ENCODE results near the gene RPS21.

Gene RPS21

DNA sequence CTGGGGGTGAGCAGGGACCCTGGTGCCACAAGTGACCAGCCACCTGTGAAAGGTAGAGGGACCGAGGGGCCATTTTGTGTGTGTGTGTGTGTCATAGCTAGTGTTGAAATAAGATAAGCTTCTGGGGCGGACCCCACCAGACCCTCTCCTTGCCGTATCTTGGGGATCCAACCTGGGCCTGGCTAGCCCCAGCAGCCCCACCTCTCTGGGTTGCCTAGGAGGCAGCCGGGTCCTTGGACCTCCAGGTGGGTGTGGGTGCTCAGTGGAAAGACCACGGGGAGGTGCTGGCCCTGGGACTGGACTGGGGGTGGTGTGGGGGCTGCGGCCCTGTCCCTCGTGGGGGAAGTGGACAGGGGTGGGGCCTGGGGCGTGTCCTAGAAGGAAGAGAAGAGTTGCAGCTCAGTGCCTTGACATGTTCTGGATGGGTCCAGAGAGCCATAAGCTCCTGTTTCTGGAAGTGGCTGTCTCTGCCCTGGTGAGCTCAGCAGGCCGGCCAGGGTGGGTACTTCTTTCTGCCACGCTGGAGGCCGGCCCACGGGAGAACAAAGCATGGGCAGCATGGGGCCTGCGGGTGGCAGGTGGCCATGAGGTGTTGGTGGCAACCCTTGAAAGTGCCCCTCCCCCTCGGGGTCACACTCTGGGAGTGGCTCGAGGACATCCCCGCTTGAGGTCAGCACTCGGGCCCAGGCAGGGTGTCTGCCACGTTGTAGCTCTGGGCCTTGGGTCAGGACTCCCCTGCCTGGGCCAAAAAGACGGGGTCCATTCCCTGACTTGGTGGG is 32.0 kb downstream of the RPS21 start:
- Histone ChIP-seq H3K4me2 (ENCODE audit: insufficient read depth, low read length) (no peak overlapping the region), H3K79me2 (ENCODE audit: insufficient read depth, low read length) (no peaks in the 10 kb centered on the region), H3K27ac (ENCODE audit: low read length) (no peak overlapping the region), H3K4me3 (ENCODE audit: low read depth in 1 of 2, low read length in 2 of 2) (no peak overlapping the region), H3K9me3 (ENCODE audit: insufficient read depth, low read length, severe bottlenecking) (no peaks in the 10 kb centered on the region), H2AFZ (ENCODE audit: low read depth, low read length) (no peak overlapping the region), H3K36me3 (ENCODE audit: insufficient read depth, low read length) (no peaks in the 10 kb centered on the region), H3K27me3 (ENCODE audit: insufficient read depth, low read length, poor library complexity) (no peaks in the 10 kb centered on the region), H3K4me1 (ENCODE audit: insufficient read depth, low read length) (no peaks in the 10 kb centered on the region), H3K9ac (ENCODE audit: low read depth, low read length) (no peak overlapping the region), H4K20me1 (ENCODE audit: insufficient read depth, low read length) (peaks cover 9% of the 10 kb centered on the region)
- DNase-seq (no peak), ATAC-seq (ENCODE audit: insufficient read depth, low read depth) (no peak)
- no peak for TF ChIP-seq EZH2 (IDR thresholded peaks at IDR 0.05; ENCODE audit: borderline replicate concordance, low read depth, low read length, severe bottlenecking)
- TF ChIP-seq, protein P1, sequence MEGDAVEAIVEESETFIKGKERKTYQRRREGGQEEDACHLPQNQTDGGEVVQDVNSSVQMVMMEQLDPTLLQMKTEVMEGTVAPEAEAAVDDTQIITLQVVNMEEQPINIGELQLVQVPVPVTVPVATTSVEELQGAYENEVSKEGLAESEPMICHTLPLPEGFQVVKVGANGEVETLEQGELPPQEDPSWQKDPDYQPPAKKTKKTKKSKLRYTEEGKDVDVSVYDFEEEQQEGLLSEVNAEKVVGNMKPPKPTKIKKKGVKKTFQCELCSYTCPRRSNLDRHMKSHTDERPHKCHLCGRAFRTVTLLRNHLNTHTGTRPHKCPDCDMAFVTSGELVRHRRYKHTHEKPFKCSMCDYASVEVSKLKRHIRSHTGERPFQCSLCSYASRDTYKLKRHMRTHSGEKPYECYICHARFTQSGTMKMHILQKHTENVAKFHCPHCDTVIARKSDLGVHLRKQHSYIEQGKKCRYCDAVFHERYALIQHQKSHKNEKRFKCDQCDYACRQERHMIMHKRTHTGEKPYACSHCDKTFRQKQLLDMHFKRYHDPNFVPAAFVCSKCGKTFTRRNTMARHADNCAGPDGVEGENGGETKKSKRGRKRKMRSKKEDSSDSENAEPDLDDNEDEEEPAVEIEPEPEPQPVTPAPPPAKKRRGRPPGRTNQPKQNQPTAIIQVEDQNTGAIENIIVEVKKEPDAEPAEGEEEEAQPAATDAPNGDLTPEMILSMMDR (IDR thresholded peaks at IDR 0.05; ENCODE audit: borderline replicate concordance, extremely low read depth, low read length, poor library complexity, severe bottlenecking), result no peak

DNA sequence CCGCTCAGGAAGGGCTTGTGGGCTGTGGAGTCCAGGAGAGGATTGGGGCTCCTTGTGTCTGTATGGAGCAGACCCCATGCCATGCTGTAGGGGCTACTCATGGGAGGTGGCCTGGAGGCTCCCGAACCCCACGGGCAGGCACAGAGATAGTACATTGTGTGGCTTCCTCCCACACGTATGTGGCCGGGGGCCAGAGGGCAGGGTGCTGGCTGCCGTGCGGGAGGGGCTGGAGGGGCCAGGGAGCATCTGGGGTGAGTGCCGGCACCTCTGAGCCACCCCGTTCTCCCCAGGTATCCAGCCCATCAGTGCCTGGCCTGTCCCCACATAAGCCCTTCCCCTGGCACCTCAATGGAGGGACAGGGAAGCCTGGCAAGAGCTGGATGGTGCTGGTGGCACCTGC is 32.9 kb downstream of the RPS21 start:
- Histone ChIP-seq H3K36me3 (ENCODE audit: insufficient read depth, low read length) (no peaks in the 10 kb centered on the region), H3K27ac (ENCODE audit: low read length) (no peak overlapping the region), H4K20me1 (ENCODE audit: insufficient read depth, low read length) (peaks cover 9% of the 10 kb centered on the region), H3K9me3 (ENCODE audit: insufficient read depth, low read length, severe bottlenecking) (no peaks in the 10 kb centered on the region), H3K4me2 (ENCODE audit: insufficient read depth, low read length) (no peak overlapping the region), H3K79me2 (ENCODE audit: insufficient read depth, low read length) (no peaks in the 10 kb centered on the region), H2AFZ (ENCODE audit: low read depth, low read length) (no peak overlapping the region), H3K9ac (ENCODE audit: low read depth, low read length) (no peak overlapping the region), H3K4me3 (ENCODE audit: low read depth in 1 of 2, low read length in 2 of 2) (no peak overlapping the region), H3K4me1 (ENCODE audit: insufficient read depth, low read length) (no peaks in the 10 kb centered on the region), H3K27me3 (ENCODE audit: insufficient read depth, low read length, poor library complexity) (no peaks in the 10 kb centered on the region)
- DNase-seq, result no peak
- TF ChIP-seq, protein P1 (IDR thresholded peaks at IDR 0.05; ENCODE audit: borderline replicate concordance, extremely low read depth, low read length, poor library complexity, severe bottlenecking), result no peak
- no peak for TF ChIP-seq EZH2 (IDR thresholded peaks at IDR 0.05; ENCODE audit: borderline replicate concordance, low read depth, low read length, severe bottlenecking)
- ATAC-seq (ENCODE audit: insufficient read depth, low read depth), result no peak

DNA sequence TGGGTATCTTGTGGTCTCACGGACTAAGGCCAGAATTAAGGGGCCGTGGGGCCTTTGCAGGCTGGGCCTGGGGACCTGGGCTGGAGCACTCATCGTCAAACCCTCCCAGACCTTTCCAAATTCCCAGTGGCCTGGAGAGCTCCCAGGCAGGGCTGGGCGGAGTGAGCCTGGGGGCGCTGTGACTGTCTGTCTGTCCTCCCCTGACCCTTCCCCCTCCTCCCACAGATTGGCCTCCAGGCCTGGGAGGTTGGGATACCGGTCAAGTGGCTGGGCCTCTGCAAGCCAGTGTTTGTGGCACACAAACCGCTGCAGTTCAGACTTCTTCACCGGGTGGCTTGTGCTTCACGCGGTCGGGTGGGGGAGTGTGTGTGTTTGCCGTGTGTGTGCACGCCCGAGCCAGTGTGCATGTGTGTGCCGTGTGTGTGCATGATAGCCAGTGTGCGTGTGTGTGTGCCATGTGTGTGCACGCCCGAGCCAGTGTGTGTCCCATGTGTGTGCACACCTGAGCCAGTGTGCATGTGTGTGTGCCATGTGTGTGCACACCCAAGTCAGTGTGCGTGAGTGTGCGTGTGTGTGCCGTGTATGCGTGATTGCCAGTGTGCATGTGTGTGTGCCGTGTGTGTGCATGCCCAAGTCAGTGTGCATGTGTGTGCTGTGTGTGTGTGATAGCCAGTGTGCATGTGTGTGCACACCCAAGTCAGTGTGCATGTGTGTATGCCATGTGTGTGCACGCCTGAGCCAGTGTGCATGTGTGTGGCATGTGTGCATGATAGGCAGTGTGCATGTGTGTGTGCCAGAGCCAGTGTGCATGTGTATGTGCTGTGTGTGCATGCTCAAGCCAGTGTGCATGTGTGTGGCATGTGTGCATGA is 34.2 kb downstream of the RPS21 start:
- Histone ChIP-seq H3K9me3 (ENCODE audit: insufficient read depth, low read length, severe bottlenecking) (no peaks in the 10 kb centered on the region), H2AFZ (ENCODE audit: low read depth, low read length) (no peak overlapping the region), H3K4me3 (ENCODE audit: low read depth in 1 of 2, low read length in 2 of 2) (no peak overlapping the region), H3K4me2 (ENCODE audit: insufficient read depth, low read length) (no peak overlapping the region), H4K20me1 (ENCODE audit: insufficient read depth, low read length) (peaks cover 12% of the 10 kb centered on the region), H3K27me3 (ENCODE audit: insufficient read depth, low read length, poor library complexity) (no peaks in the 10 kb centered on the region), H3K4me1 (ENCODE audit: insufficient read depth, low read length) (no peaks in the 10 kb centered on the region), H3K79me2 (ENCODE audit: insufficient read depth, low read length) (no peaks in the 10 kb centered on the region), H3K27ac (ENCODE audit: low read length) (no peak overlapping the region), H3K36me3 (ENCODE audit: insufficient read depth, low read length) (no peaks in the 10 kb centered on the region), H3K9ac (ENCODE audit: low read depth, low read length) (no peak overlapping the region)
- ATAC-seq (ENCODE audit: insufficient read depth, low read depth), result no peak
- DNase-seq, result no peak
- no peak for TF ChIP-seq EZH2 (IDR thresholded peaks at IDR 0.05; ENCODE audit: borderline replicate concordance, low read depth, low read length, severe bottlenecking)
- TF ChIP-seq, protein P1 (IDR thresholded peaks at IDR 0.05; ENCODE audit: borderline replicate concordance, extremely low read depth, low read length, poor library complexity, severe bottlenecking), result no peak
